Activated CD8-positive, alpha-beta T cell treated with anti-CD3 and anti-CD28 coated beads for 36 hours (primary cell): ENCODE measurements around the gene ARRDC4. TPM values are rescaled to one million over a fixed set of nuclear protein-coding genes. Genes with fewer than 3 reads are reported as not detected.

ENCODE experiments used
- ATAC-seq: fragments of 200-7000 bp; cut with Tn5 transposase; one replicate; pipeline ENCODE4 v1.10.0; 2021; ENCODE audit warnings: mild to moderate bottlenecking, moderate library complexity
- CTCF ChIA-PET: fragments of 350-600 bp; sonication (Branson Sonifier 250); formaldehyde crosslinking; loops from one replicate; lab custom pipeline; 2021; ENCODE audit warnings: antibody characterized with exemption; lab: Charles Lee
- POLR2A ChIA-PET: fragments of 350-600 bp; sonication (Branson Sonifier 250); formaldehyde crosslinking; loops from one replicate; lab custom pipeline; 2021; ENCODE audit warnings: antibody characterized with exemption; lab: Charles Lee
- DNase-seq: peaks from one replicate; pipeline ENCODE4 v3.0.0-alpha.2; 2020
- H3K27ac Mint-ChIP-seq: one replicate; pipeline ENCODE4 v1.8.0; 2021; ENCODE audit warnings: mild to moderate bottlenecking, mixed read lengths
- H3K27me3 Mint-ChIP-seq: one replicate; pipeline ENCODE4 v1.8.0; 2021; ENCODE audit warnings: mixed read lengths
- H3K36me3 Mint-ChIP-seq: one replicate; pipeline ENCODE4 v1.8.0; 2021; ENCODE audit warnings: low read depth, mixed read lengths
- H3K4me1 Mint-ChIP-seq: one replicate; pipeline ENCODE4 v1.8.0; 2021; ENCODE audit warnings: low read depth, mixed read lengths
- H3K4me3 Mint-ChIP-seq: one replicate; pipeline ENCODE4 v1.8.0; 2021; ENCODE audit warnings: mild to moderate bottlenecking, moderate library complexity, mixed read lengths
- H3K9me3 Mint-ChIP-seq: one replicate; pipeline ENCODE4 v1.8.0; 2021; ENCODE audit warnings: mixed read lengths
- CTCF ChIP-seq: fragments of 200-600 bp; IDR thresholded peaks from one replicate; pipeline ENCODE4 v1.8.0; 2022; ENCODE audit warnings: antibody characterized with exemption, mild to moderate bottlenecking
- intact Hi-C: fragments of 100-400 bp; cut with micrococcal nuclease; formaldehyde crosslinking; loops from one replicate; pipeline ENCODE4 v1.10.0; 2022
- total RNA-seq, 2 experiments: library from RNA; stranded (reverse); gene quantifications; one replicate each; pipeline ENCODE4 v1.2.3, GENCODE V29; 2021

The ARRDC4 gene
- total RNA-seq, 2 experiments from 2014 or later: 0.90 to 0.94 TPM

DNA sequence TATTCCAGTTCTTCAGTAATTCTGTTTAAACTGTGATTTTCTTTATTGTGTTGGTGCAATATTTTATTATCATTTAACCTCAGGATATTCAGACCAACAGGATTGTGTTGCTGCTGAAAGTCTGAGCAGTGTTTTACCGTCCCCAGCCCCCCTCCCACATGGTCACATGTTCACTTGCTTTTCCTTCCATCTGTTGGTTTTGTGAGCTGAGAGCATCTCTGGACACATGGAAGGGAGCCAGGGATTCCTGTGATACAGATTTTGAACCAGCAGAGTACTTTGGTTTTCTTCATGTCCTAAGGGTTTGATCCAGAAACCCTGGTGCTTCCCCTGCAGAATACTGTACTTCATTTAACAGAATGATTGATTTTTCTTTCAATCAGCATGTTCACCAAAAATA lies 11.9 kb downstream of the ARRDC4 start:
- TF ChIP-seq CTCF: no peak
- no peak for ATAC-seq
- H3K9me3 Mint-ChIP-seq: no peaks in the 10 kb centered on the region

DNA sequence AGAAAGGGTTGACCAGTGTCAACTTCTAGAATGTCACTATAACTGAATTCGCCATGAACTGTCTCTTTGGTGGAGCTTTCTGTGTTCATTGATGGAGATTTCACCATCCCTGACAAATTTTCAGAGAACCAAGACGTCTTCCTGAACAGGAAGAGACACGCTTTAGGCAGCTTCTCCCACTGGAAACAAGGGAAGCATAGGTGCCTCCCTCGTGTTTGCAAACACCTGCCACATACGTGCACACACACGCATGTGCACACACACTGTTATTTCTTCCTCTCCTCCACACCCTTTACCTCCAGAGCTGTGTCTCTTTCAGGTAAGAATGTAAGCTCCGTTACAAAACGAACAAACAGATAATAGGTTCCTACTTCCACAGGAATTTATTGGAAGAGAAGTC lies 15.6 kb downstream of the ARRDC4 start:
- intact Hi-C loops: no loop called here
- Mint-ChIP-seq H3K4me3 (no peak overlapping the region), H3K27ac (no peak overlapping the region), H3K27me3 (no peaks in the 10 kb centered on the region), H3K9me3 (no peaks in the 10 kb centered on the region), H3K4me1 (no peaks in the 10 kb centered on the region), H3K36me3 (peaks cover 5% of the 10 kb centered on the region)
- DNase-seq (no peak), ATAC-seq (no peak)
- CTCF ChIA-PET: interaction anchor here (1.6 kb wide), 1 partner anchor 452 kb away, joined by 3 read pairs; no protein-coding TSS in a partner anchor
- no peak for TF ChIP-seq CTCF
- POLR2A ChIA-PET: interaction anchor here (1.0 kb wide), 1 partner anchor 9 kb away, joined by 3 read pairs; no protein-coding TSS in a partner anchor

More for the DNA sequence above, 11.9 kb downstream of the ARRDC4 start:
- H3K36me3 Mint-ChIP-seq: peaks cover 7% of the 10 kb centered on the region
- H3K27ac Mint-ChIP-seq: no peak overlapping the region
- no peak for DNase-seq
- intact Hi-C loops: no loop called here
- no peak overlapping the region for H3K4me3 Mint-ChIP-seq
- no peaks in the 10 kb centered on the region for H3K27me3 Mint-ChIP-seq
- POLR2A ChIA-PET: no interaction called here
- no peaks in the 10 kb centered on the region for H3K4me1 Mint-ChIP-seq
- CTCF ChIA-PET: no interaction called here

GRCh38 chr15:97976766-97977503 lies 16.4 kb downstream of the ARRDC4 start:
- CTCF ChIA-PET: interaction anchor here (1.6 kb wide), 1 partner anchor 451 kb away, joined by 3 read pairs; no protein-coding TSS in a partner anchor
- POLR2A ChIA-PET: interaction anchor here (0.7 to 1.0 kb wide), 2 partner anchors 10 to 32 kb away, joined by 3 read pairs; no protein-coding TSS in a partner anchor
- intact Hi-C loops: no loop called here
- TF ChIP-seq CTCF: no peak
- Mint-ChIP-seq H3K27me3 (no peaks in the 10 kb centered on the region), H3K4me3 (no peak overlapping the region), H3K27ac (no peak overlapping the region), H3K4me1 (no peaks in the 10 kb centered on the region), H3K9me3 (no peaks in the 10 kb centered on the region), H3K36me3 (no peaks in the 10 kb centered on the region)
- no peak for DNase-seq
- no peak for ATAC-seq

GRCh38 chr15:97977734-97978133 lies 17.2 kb downstream of the ARRDC4 start:
- ChIA-PET CTCF (no interaction called here), POLR2A (interaction anchor here (0.7 kb wide), 1 partner anchor 33 kb away, joined by 3 read pairs; no protein-coding TSS in a partner anchor)
- Mint-ChIP-seq H3K9me3 (no peaks in the 10 kb centered on the region), H3K4me3 (no peak overlapping the region), H3K36me3 (no peaks in the 10 kb centered on the region), H3K4me1 (no peaks in the 10 kb centered on the region), H3K27me3 (no peaks in the 10 kb centered on the region), H3K27ac (no peak overlapping the region)
- TF ChIP-seq CTCF: no peak
- DNase-seq: no peak
- no peak for ATAC-seq
- intact Hi-C loops: no loop called here
